ENCODE measurements around the gene ZP4. TPM values are rescaled to one million over a fixed set of nuclear protein-coding genes. Genes with fewer than 3 reads are reported as not detected.
"Not testable (repeated sequence)": the region's sequence is repeated elsewhere in the genome, so short reads cannot be mapped to it uniquely, and the experiment has no call there.

The ZP4 gene
- total RNA-seq, 2 experiments from 2014 or later: not detected

- intact Hi-C loops (cut with DNase I, micrococcal nuclease): no loop called here
- Mint-ChIP-seq H3K4me1 (ENCODE audit: low read depth) (no peaks in the 10 kb centered on the region), H3K27ac (no peak overlapping the region), H3K9me3 (peaks cover 8% of the 10 kb centered on the region), H3K4me3 (no peak overlapping the region), H3K27me3 (no peaks in the 10 kb centered on the region), H3K36me3 (ENCODE audit: low read depth) (no peaks in the 10 kb centered on the region)
- TF ChIP-seq CTCF (IDR thresholded peaks at IDR 0.05): no peak
- no peaks in the 10 kb centered on the region for H3K36me3 ChIP-seq (ENCODE audit: insufficient read depth, low read length)
- ATAC-seq (ENCODE audit: poor library complexity) (no peak), DNase-seq (no peak)
- H3K4me1 ChIP-seq (ENCODE audit: insufficient read depth, low read length): no peaks in the 10 kb centered on the region
- CTCF ChIA-PET: no interaction called here
- no peak overlapping the region for H3K4me3 ChIP-seq (ENCODE audit: low read length)
- no peaks in the 10 kb centered on the region for H3K27me3 ChIP-seq (ENCODE audit: control insufficient read depth in 1 of 2, insufficient read depth in 2 of 2, low read length in 2 of 2)
- no peak overlapping the region for H3K27ac ChIP-seq (ENCODE audit: low read depth in 1 of 2, low read length in 2 of 2)
- POLR2A ChIA-PET: no interaction called here
- H3K9me3 ChIP-seq (ENCODE audit: control insufficient read depth in 1 of 2, insufficient read depth in 1 of 2, low read length in 2 of 2): peaks cover 0 to 9% of the 10 kb centered on the region in 2 experiments
These were observed 38.4 kb downstream of the ZP4 start for GRCh38 chr1:237852342-237852741.

- Mint-ChIP-seq H3K27ac (no peak overlapping the region), H3K4me1 (ENCODE audit: low read depth) (no peaks in the 10 kb centered on the region), H3K27me3 (no peaks in the 10 kb centered on the region), H3K36me3 (ENCODE audit: low read depth) (no peaks in the 10 kb centered on the region), H3K9me3 (peaks cover 9% of the 10 kb centered on the region), H3K4me3 (no peak overlapping the region)
- H3K4me3 ChIP-seq (ENCODE audit: low read length): no peak overlapping the region
- H3K9me3 ChIP-seq (ENCODE audit: control insufficient read depth in 1 of 2, insufficient read depth in 1 of 2, low read length in 2 of 2): peaks cover 0 to 9% of the 10 kb centered on the region in 2 experiments
- CTCF ChIA-PET: no interaction called here
- DNase-seq: peak in 2 of 14 experiments; percentile 10 to 20
- H3K27me3 ChIP-seq (ENCODE audit: control insufficient read depth in 1 of 2, insufficient read depth in 2 of 2, low read length in 2 of 2): no peaks in the 10 kb centered on the region
- POLR2A ChIA-PET: no interaction called here
- intact Hi-C loops (cut with DNase I, micrococcal nuclease): no loop called here
- TF ChIP-seq CTCF (IDR thresholded peaks at IDR 0.05): no peak
- no peak for ATAC-seq (ENCODE audit: poor library complexity)
- H3K27ac ChIP-seq (ENCODE audit: low read depth in 1 of 2, low read length in 2 of 2): no peak overlapping the region
- H3K4me1 ChIP-seq (ENCODE audit: insufficient read depth, low read length): no peaks in the 10 kb centered on the region
- no peaks in the 10 kb centered on the region for H3K36me3 ChIP-seq (ENCODE audit: insufficient read depth, low read length)
These were observed 39.4 kb downstream of the ZP4 start for GRCh38 chr1:237851210-237851845.

- H3K27ac ChIP-seq (ENCODE audit: low read depth in 1 of 2, low read length in 2 of 2); ATAC-seq (ENCODE audit: poor library complexity); H3K27me3 Mint-ChIP-seq; H3K27ac Mint-ChIP-seq; intact Hi-C loops (cut with DNase I, micrococcal nuclease); POLR2A ChIA-PET; H3K27me3 ChIP-seq (ENCODE audit: control insufficient read depth in 1 of 2, insufficient read depth in 2 of 2, low read length in 2 of 2); H3K4me1 ChIP-seq (ENCODE audit: insufficient read depth, low read length); CTCF ChIA-PET; H3K36me3 Mint-ChIP-seq (ENCODE audit: low read depth); DNase-seq; H3K36me3 ChIP-seq (ENCODE audit: insufficient read depth, low read length); H3K9me3 Mint-ChIP-seq; H3K4me3 ChIP-seq (ENCODE audit: low read length); H3K4me1 Mint-ChIP-seq (ENCODE audit: low read depth); H3K4me3 Mint-ChIP-seq: not testable (repeated sequence)
- H3K9me3 ChIP-seq (ENCODE audit: control insufficient read depth in 1 of 2, insufficient read depth in 1 of 2, low read length in 2 of 2): peaks cover 0 to 14% of the 10 kb centered on the region in 2 experiments
These were observed 47.2 kb downstream of the ZP4 start for GRCh38 chr1:237843516-237843915.

GRCh38 chr1:237841485-237841884 lies 49.2 kb downstream of the ZP4 start:
- intact Hi-C loops (cut with DNase I, micrococcal nuclease): no loop called here
- no peak overlapping the region for H3K27ac Mint-ChIP-seq
- H3K4me1 ChIP-seq (ENCODE audit: insufficient read depth, low read length): no peaks in the 10 kb centered on the region

More at GRCh38 chr1:237841485-237841884, 49.2 kb downstream of the ZP4 start:
- H3K27ac ChIP-seq (ENCODE audit: low read depth in 1 of 2, low read length in 2 of 2): no peak overlapping the region
- H3K36me3 ChIP-seq (ENCODE audit: insufficient read depth, low read length): no peaks in the 10 kb centered on the region
- H3K27me3 ChIP-seq (ENCODE audit: control insufficient read depth in 1 of 2, insufficient read depth in 2 of 2, low read length in 2 of 2): no peaks in the 10 kb centered on the region
- Mint-ChIP-seq H3K27me3 (no peaks in the 10 kb centered on the region), H3K36me3 (ENCODE audit: low read depth) (no peaks in the 10 kb centered on the region), H3K4me3 (no peak overlapping the region), H3K9me3 (peaks cover 6% of the 10 kb centered on the region), H3K4me1 (ENCODE audit: low read depth) (no peaks in the 10 kb centered on the region)
- CTCF ChIA-PET: no interaction called here
- no peak for TF ChIP-seq CTCF (IDR thresholded peaks at IDR 0.05)
- DNase-seq (no peak), ATAC-seq (ENCODE audit: poor library complexity) (no peak)
- POLR2A ChIA-PET: no interaction called here
- H3K9me3 ChIP-seq (ENCODE audit: control insufficient read depth in 1 of 2, insufficient read depth in 1 of 2, low read length in 2 of 2): peaks cover 0 to 16% of the 10 kb centered on the region in 2 experiments
- H3K4me3 ChIP-seq (ENCODE audit: low read length): no peak overlapping the region
